GM12878 (cell line): Measurements from ENCODE around the gene ASB14. TPM values are rescaled to one million over a fixed set of nuclear protein-coding genes. Genes with fewer than 3 reads are reported as not detected.

Experiments
- ATAC-seq: fragments of 200-7000 bp; cut with Tn5 transposase; 3 replicates; pipeline ENCODE4 v1.9.1; 2020; ENCODE audit warnings: mild to moderate bottlenecking, moderate library complexity
- BruUV-seq: library from RNA; stranded (reverse); fragments of 400-500 nt; replicated peaks from 2 replicates; lab custom pipeline; 2021; lab: Mats Ljungman, UMichigan
- CTCF ChIA-PET: fragments of 300-600 bp; sonication (Branson Sonifier 250); formaldehyde crosslinking; extraction: SDS; loops from one replicate; lab custom pipeline; 2021; ENCODE audit warnings: inconsistent platforms; lab: Yijun Ruan, JAX
- POLR2A ChIA-PET: fragments of 350-600 bp; formaldehyde crosslinking; extraction: SDS; loops from one replicate; lab custom pipeline; 2021; ENCODE audit warnings: inconsistent platforms; lab: Charles Lee
- RAD21 ChIA-PET: fragments of 300-600 bp; sonication (Branson Sonifier 250); formaldehyde crosslinking; loops from one replicate; lab custom pipeline; 2023; ENCODE audit warnings: antibody characterized with exemption; ENCODE audit not compliant: unreplicated experiment; lab: Charles Lee
- SMC1A ChIA-PET: fragments of 300-600 bp; sonication (Branson Sonifier 250); formaldehyde crosslinking; loops from one replicate; lab custom pipeline; 2023; ENCODE audit not compliant: unreplicated experiment, uncharacterized antibody; lab: Charles Lee
- DNase-seq: peaks from one replicate; pipeline ENCODE4 v3.0.0-alpha.2; 2011; ENCODE audit warnings: low read depth, low spot score
- FAIRE-seq: peaks from 3 replicates; lab custom pipeline; 2011; peaks lifted over from hg19 to GRCh38; lab: Jason Lieb, UNC
- H2AFZ ChIP-seq: 2 replicates; pipeline ENCODE4 v1.6.0; 2011; ENCODE audit warnings: low read depth, low read length, control low read depth; ENCODE audit not compliant: control insufficient read depth
- H3K27ac ChIP-seq: 2 replicates; pipeline ENCODE4 v1.5.1; 2011; ENCODE audit warnings: control low read depth; ENCODE audit not compliant: control insufficient read depth, insufficient read depth
- H3K27me3 ChIP-seq, 2 experiments: replicated peaks in 1 of 2; 2 replicates each; pipeline versions ENCODE4 v1.6.0 to v1.6.1; 2011; ENCODE audit warnings: low read length in 1 of 2; ENCODE audit not compliant: control insufficient read depth in 2 of 2, insufficient read depth in 2 of 2
- H3K36me3 ChIP-seq, 2 experiments: 2 replicates each; pipeline ENCODE4 v1.5.1; 2011; ENCODE audit warnings: low read length in 1 of 2; ENCODE audit not compliant: control insufficient read depth in 2 of 2, insufficient read depth in 2 of 2
- H3K4me1 ChIP-seq: 2 replicates; pipeline ENCODE4 v1.6.1; 2011; ENCODE audit warnings: mild to moderate bottlenecking, low read length, moderate library complexity, mixed read lengths; ENCODE audit not compliant: control insufficient read depth, insufficient read depth
- H3K4me2 ChIP-seq: 2 replicates; pipeline ENCODE4 v1.6.0; 2011; ENCODE audit warnings: control low read depth; ENCODE audit not compliant: control insufficient read depth, insufficient read depth
- H3K4me3 ChIP-seq: fragments of 200-600 bp; sonication (generic); 2 replicates; pipeline ENCODE4 v1.5.1; 2016
- H3K79me2 ChIP-seq: 2 replicates; pipeline ENCODE4 v1.6.0; 2011; ENCODE audit warnings: low read length; ENCODE audit not compliant: control insufficient read depth, insufficient read depth
- H3K9ac ChIP-seq: 2 replicates; pipeline ENCODE4 v1.8.0; 2011; ENCODE audit warnings: low read length, control low read depth, mixed read lengths; ENCODE audit not compliant: control insufficient read depth, insufficient read depth
- H3K9me3 ChIP-seq: replicated peaks from 3 replicates; pipeline ENCODE4 v1.5.1; 2011; ENCODE audit warnings: mild to moderate bottlenecking, low read length; ENCODE audit not compliant: control insufficient read depth, insufficient read depth
- H4K20me1 ChIP-seq: 2 replicates; pipeline ENCODE4 v1.6.0; 2011; ENCODE audit not compliant: control insufficient read depth, insufficient read depth
- CTCF ChIP-seq, 3 experiments: IDR thresholded peaks in 2 of 3; conservative IDR thresholded peaks in 1 of 3; 2 replicates each; pipeline ENCODE4 v1.5.1; 2011; ENCODE audit warnings: low read depth in 3 of 3, low read length in 3 of 3, mild to moderate bottlenecking in 3 of 3, control low read depth in 2 of 3, moderate library complexity in 2 of 3, inconsistent platforms in 1 of 3, mixed read lengths in 1 of 3; ENCODE audit not compliant: control insufficient read depth in 2 of 3, insufficient read depth in 1 of 3; ENCODE audit errors: extremely low read depth in 1 of 3
- FOXM1 ChIP-seq: IDR thresholded peaks from 2 replicates; pipeline ENCODE4 v1.6.1; 2012; ENCODE audit warnings: low read depth, mild to moderate bottlenecking, inconsistent platforms, low read length, moderate library complexity
- MTA3 ChIP-seq: IDR thresholded peaks from 2 replicates; pipeline ENCODE4 v1.6.1; 2012; ENCODE audit warnings: low read length, inconsistent platforms, borderline replicate concordance
- RAD21 ChIP-seq: IDR thresholded peaks from 2 replicates; pipeline ENCODE4 v1.6.1; 2011; ENCODE audit warnings: mild to moderate bottlenecking, low read depth, low read length, moderate library complexity; ENCODE audit not compliant: insufficient read depth
- WGBS: methylation state at CpG from one replicate; pipeline ENCODE4 v1.1.6; 2016; ENCODE audit warnings: low lambda C conversion rate; ENCODE audit not compliant: insufficient replicate concordance, insufficient coverage; ENCODE audit errors: missing lambda C conversion rate; 5-methylcytosine and 5-hydroxymethylcytosine counted together
- in situ Hi-C: fragments of 300-500 bp; cut with MboI; formaldehyde crosslinking; loops from 9 replicates; pipeline ENCODE4 v1.14.3; 2018; ENCODE audit warnings: mixed read lengths
- intact Hi-C: fragments of 100-400 bp; cut with micrococcal nuclease; formaldehyde crosslinking; loops from one replicate; pipeline ENCODE4 v1.14.2; 2022; ENCODE audit not compliant: unreplicated experiment
- polyA plus RNA-seq, 11 experiments: library from polyadenylated mRNA; depleted of rRNA in 4 of 11; unstranded in 6 of 11; stranded (reverse) in 5 of 11; fragments of >200 nt; fragmentation: Nextera tagmentation in 4 of 11; fragmentation: Illumina TruSeq in 1 of 11; extraction: Ambion mirVana in 4 of 11; extraction: Trizol in 1 of 11; gene quantifications; 1 replicate in 1 of 11; 2 replicates in 10 of 11; pipeline versions ENCODE4 v1.2.1 to v1.2.3, GENCODE V29; 2011 to 2016; ENCODE audit warnings: inconsistent platforms in 2 of 11, missing spikeins in 2 of 11, low read depth in 1 of 11
- total RNA-seq, 4 experiments: library from RNA; depleted of rRNA in 3 of 4; stranded (reverse); fragments of >200 nt in 3 of 4; fragmentation: Illumina TruSeq in 1 of 4; extraction: Trizol in 1 of 4; gene quantifications; 2 replicates each; pipeline versions ENCODE4 v1.2.1 to v1.2.3, GENCODE V29; 2013 to 2021

The ASB14 gene
- total and polyA plus RNA-seq, 10 of the 15 experiments (the other 5 are each of a cell fraction or from before 2014, with no cell fraction given): 0.18 to 0.63 (median 0.21) TPM; not detected in 6

DNA sequence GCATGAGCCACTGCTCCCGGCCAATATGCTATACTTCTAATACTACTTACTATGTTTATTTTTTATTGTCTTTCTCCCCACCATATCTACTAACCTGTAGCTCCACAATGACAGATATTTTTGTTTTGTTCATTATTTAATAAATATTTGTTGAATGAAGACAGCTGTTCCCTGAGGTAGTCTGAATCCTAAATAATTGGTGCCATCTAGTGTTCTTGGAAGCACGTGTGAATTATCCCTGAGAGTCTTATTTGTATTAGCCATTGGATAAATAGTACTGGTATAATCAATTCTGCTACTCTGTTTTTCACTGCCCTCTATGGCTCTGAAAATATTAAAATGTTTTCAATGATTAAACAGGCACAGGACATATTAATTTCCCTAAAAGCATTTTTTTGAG lies 70.6 kb downstream of the ASB14 start:
- WGBS: 93% methylated on average over 2 of the region's 2 CpGs

More for the DNA sequence above, 70.6 kb downstream of the ASB14 start:
- Histone ChIP-seq H3K27me3 (no peaks in the 10 kb centered on the region), H3K4me1 (peaks cover 12% of the 10 kb centered on the region), H2AFZ (no peak overlapping the region), H3K4me2 (no peak overlapping the region), H3K27ac (no peak overlapping the region), H3K79me2 (no peaks in the 10 kb centered on the region; the same call in 1 of the 2 replicates), H3K9me3 (no peaks in the 10 kb centered on the region), H4K20me1 (no peaks in the 10 kb centered on the region), H3K4me3 (no peak overlapping the region), H3K36me3 (no peaks in the 10 kb centered on the region), H3K9ac (no peak overlapping the region)
- no peak for DNase-seq
- BruUV-seq: no TSS peak
- no peak for FAIRE-seq
- ChIA-PET CTCF (no interaction called here), SMC1A (interaction anchor here (0.8 to 5.3 kb wide), 5 partner anchors 12 to 52 kb away, joined by 3 to 26 read pairs (median 3); partner anchors contain the start of gene HESX1), RAD21 (interaction anchor here (0.6 kb wide), 1 partner anchor 1034 kb away, joined by 3 read pairs; no protein-coding TSS in a partner anchor), POLR2A (no interaction called here)
- intact Hi-C loops (no loop called here), in situ Hi-C loops (no loop called here)
- ATAC-seq: no peak
- TF ChIP-seq CTCF (IDR thresholded peaks at IDR 0.05 in 2 of 3, conservative IDR thresholded peaks at IDR 0.05 in 1 of 3; ENCODE audit: control insufficient read depth in 2 of 3, extremely low read depth in 1 of 3, insufficient read depth in 1 of 3, low read depth in 3 of 3, low read length in 3 of 3) (peak in 1 of 3 experiments; percentile 19; a peak in 1 of 6 replicates), FOXM1 (no peak), RAD21 (0 out of 2 replicates have a peak, but pooled peaks have one; percentile 1), MTA3 (no peak)

Other genes starting within 250 kb of the ASB14 start
- gene SPATA12, start 232.0 kb downstream of the ASB14 start, total RNA-seq (2014; rRNA removed): 0.34 and 0.82 TPM in 2 replicates
- gene SPATA12, start 232.0 kb downstream of the ASB14 start, total RNA-seq (2014; rRNA removed; fragmentation: Illumina TruSeq; extraction: Trizol): 0.36 and 0.46 TPM in 2 replicates
- gene SPATA12, start 232.0 kb downstream of the ASB14 start, total RNA-seq (2021): 0.29 and 0.38 TPM in 2 replicates
- gene SPATA12, start 232.0 kb downstream of the ASB14 start, polyA plus RNA-seq (2011; rRNA removed): 0.03 TPM in 1 of 2 replicates, not detected in the other
- gene SPATA12, start 232.0 kb downstream of the ASB14 start, polyA plus RNA-seq (2014; fragmentation: Illumina TruSeq; extraction: Trizol): 0.44 and 0.82 TPM in 2 replicates
- under 1 TPM; 0.51 to 0.69 TPM for gene SPATA12, start 232.0 kb downstream of the ASB14 start, polyA plus RNA-seq (2014; fragmentation: Nextera tagmentation; extraction: Ambion mirVana)
- gene SPATA12, start 232.0 kb downstream of the ASB14 start, polyA plus RNA-seq (2014; rRNA removed): 0.61 and 0.70 TPM in 2 replicates
- gene SPATA12, start 232.0 kb downstream of the ASB14 start, polyA plus RNA-seq (2016; fragmentation: Nextera tagmentation; extraction: Ambion mirVana): under 1 TPM; 0.25 to 0.32 TPM
- gene IL17RD, start 127.3 kb downstream of the ASB14 start, total RNA-seq (2014; rRNA removed): 0.05 and 0.06 TPM in 2 replicates
- not detected in 2 replicates for gene IL17RD, start 127.3 kb downstream of the ASB14 start, total RNA-seq (2014; rRNA removed; fragmentation: Illumina TruSeq; extraction: Trizol)
- 0.05 and 0.08 TPM in 2 replicates for gene IL17RD, start 127.3 kb downstream of the ASB14 start, total RNA-seq (2021)
- 0.04 TPM in 1 of 2 replicates, not detected in the other for gene IL17RD, start 127.3 kb downstream of the ASB14 start, polyA plus RNA-seq (2011; rRNA removed)
- gene IL17RD, start 127.3 kb downstream of the ASB14 start, polyA plus RNA-seq (2014; fragmentation: Illumina TruSeq; extraction: Trizol): 0.07 TPM in 1 of 2 replicates, not detected in the other
- not detected for gene IL17RD, start 127.3 kb downstream of the ASB14 start, polyA plus RNA-seq (2014; fragmentation: Nextera tagmentation; extraction: Ambion mirVana)
- 0.01 and 0.03 TPM in 2 replicates for gene IL17RD, start 127.3 kb downstream of the ASB14 start, polyA plus RNA-seq (2014; rRNA removed)
- under 1 TPM; 0.03 to 0.04 TPM for gene IL17RD, start 127.3 kb downstream of the ASB14 start, polyA plus RNA-seq (2016; fragmentation: Nextera tagmentation; extraction: Ambion mirVana)
- gene HESX1, start 92.7 kb downstream of the ASB14 start, total RNA-seq (2014; rRNA removed): 3.6 and 4.6 TPM in 2 replicates
- gene HESX1, start 92.7 kb downstream of the ASB14 start, total RNA-seq (2014; rRNA removed; fragmentation: Illumina TruSeq; extraction: Trizol): 2.5 and 2.7 TPM in 2 replicates
- gene HESX1, start 92.7 kb downstream of the ASB14 start, total RNA-seq (2021): 2.7 and 3.1 TPM in 2 replicates
- gene HESX1, start 92.7 kb downstream of the ASB14 start, polyA plus RNA-seq (2011; rRNA removed): 5.8 and 8.3 TPM in 2 replicates
- 4.4 and 4.8 TPM in 2 replicates for gene HESX1, start 92.7 kb downstream of the ASB14 start, polyA plus RNA-seq (2014; fragmentation: Illumina TruSeq; extraction: Trizol)
- 1 to 10 TPM; 4.2 to 5.9 TPM for gene HESX1, start 92.7 kb downstream of the ASB14 start, polyA plus RNA-seq (2014; fragmentation: Nextera tagmentation; extraction: Ambion mirVana)
- 3.3 and 5.1 TPM in 2 replicates for gene HESX1, start 92.7 kb downstream of the ASB14 start, polyA plus RNA-seq (2014; rRNA removed)
- gene HESX1, start 92.7 kb downstream of the ASB14 start, polyA plus RNA-seq (2016; fragmentation: Nextera tagmentation; extraction: Ambion mirVana): 1 to 10 TPM; 3.0 to 3.1 TPM
- gene APPL1, start 65.0 kb downstream of the ASB14 start, total RNA-seq (2014; rRNA removed): 56.5 and 66.2 TPM in 2 replicates
- gene APPL1, start 65.0 kb downstream of the ASB14 start, total RNA-seq (2014; rRNA removed; fragmentation: Illumina TruSeq; extraction: Trizol): 46.5 and 46.7 TPM in 2 replicates
- gene APPL1, start 65.0 kb downstream of the ASB14 start, total RNA-seq (2021): 35.2 and 39.5 TPM in 2 replicates
- 40.9 and 66.4 TPM in 2 replicates for gene APPL1, start 65.0 kb downstream of the ASB14 start, polyA plus RNA-seq (2011; rRNA removed)
- gene APPL1, start 65.0 kb downstream of the ASB14 start, polyA plus RNA-seq (2014; fragmentation: Illumina TruSeq; extraction: Trizol): 38.3 and 44.0 TPM in 2 replicates
- 10 to 100 TPM; 15.0 to 16.6 TPM for gene APPL1, start 65.0 kb downstream of the ASB14 start, polyA plus RNA-seq (2014; fragmentation: Nextera tagmentation; extraction: Ambion mirVana)
- 23.1 and 26.0 TPM in 2 replicates for gene APPL1, start 65.0 kb downstream of the ASB14 start, polyA plus RNA-seq (2014; rRNA removed)
- gene APPL1, start 65.0 kb downstream of the ASB14 start, polyA plus RNA-seq (2016; fragmentation: Nextera tagmentation; extraction: Ambion mirVana): 10 to 100 TPM; 73.4 to 77.6 TPM